Measurements from ENCODE around the gene TMEM170A.
"Not testable (repeated sequence)": the region's sequence is repeated elsewhere in the genome, so short reads cannot be mapped to it uniquely, and the experiment has no call there.

TMEM170A gene

GRCh38 chr16:75429621-75430403, 34.7 kb downstream of the TMEM170A start:
- no peak for TF ChIP-seq POU2F2 (IDR thresholded peaks at IDR 0.05; ENCODE audit: low read depth, low read length)
- no peak for TF ChIP-seq POLR2A (IDR thresholded peaks at IDR 0.05; ENCODE audit: low read depth, low read length)
- TF ChIP-seq PAX5 (IDR thresholded peaks at IDR 0.05; ENCODE audit: insufficient read depth, low read length, severe bottlenecking): no peak
- TF ChIP-seq SPI1 (IDR thresholded peaks at IDR 0.05; ENCODE audit: low read depth, low read length): no peak
- TF ChIP-seq TAF1 (IDR thresholded peaks at IDR 0.05; ENCODE audit: low read depth, low read length): no peak
- no peak for TF ChIP-seq POLR2AphosphoS5 (IDR thresholded peaks at IDR 0.05; ENCODE audit: low read depth, low read length)
- FAIRE-seq: no peak
- no peak for DNase-seq (ENCODE audit: insufficient read length, low spot score)

- not testable (repeated sequence) for FAIRE-seq; DNase-seq (ENCODE audit: insufficient read length, low spot score)
Measured at GRCh38 chr16:75426524-75426923, 38.0 kb downstream of the TMEM170A start.

- not testable (repeated sequence) for DNase-seq (ENCODE audit: insufficient read length, low spot score); FAIRE-seq
Measured at GRCh38 chr16:75424105-75424762, 40.3 kb downstream of the TMEM170A start.

GRCh38 chr16:75423723-75424104, 40.8 kb downstream of the TMEM170A start:
- FAIRE-seq (no peak), DNase-seq (ENCODE audit: insufficient read length, low spot score) (no peak)
- TF ChIP-seq POLR2A (IDR thresholded peaks at IDR 0.05; ENCODE audit: low read depth, low read length): no peak

GRCh38 chr16:75421820-75422126, 42.7 kb downstream of the TMEM170A start:
- no peak for FAIRE-seq
- TF ChIP-seq POLR2A (IDR thresholded peaks at IDR 0.05; ENCODE audit: low read depth, low read length) (no peak), PAX5 (IDR thresholded peaks at IDR 0.05; ENCODE audit: insufficient read depth, low read length, severe bottlenecking) (no peak), SPI1 (IDR thresholded peaks at IDR 0.05; ENCODE audit: low read depth, low read length) (no peak), POLR2AphosphoS5 (IDR thresholded peaks at IDR 0.05; ENCODE audit: low read depth, low read length) (no peak), TAF1 (IDR thresholded peaks at IDR 0.05; ENCODE audit: low read depth, low read length) (no peak), POU2F2 (IDR thresholded peaks at IDR 0.05; ENCODE audit: low read depth, low read length) (no peak)

GRCh38 chr16:75420987-75421819, 43.3 kb downstream of the TMEM170A start:
- FAIRE-seq: peak; percentile 78
- no peak for DNase-seq (ENCODE audit: insufficient read length, low spot score)
- TF ChIP-seq POLR2AphosphoS5 (IDR thresholded peaks at IDR 0.05; ENCODE audit: low read depth, low read length) (no peak), SPI1 (IDR thresholded peaks at IDR 0.05; ENCODE audit: low read depth, low read length) (no peak), PAX5 (IDR thresholded peaks at IDR 0.05; ENCODE audit: insufficient read depth, low read length, severe bottlenecking) (no peak), POLR2A (IDR thresholded peaks at IDR 0.05; ENCODE audit: low read depth, low read length) (peak; percentile 43; the same call in 1 of the 2 replicates)

More at GRCh38 chr16:75421820-75422126, 42.7 kb downstream of the TMEM170A start:
- DNase-seq (ENCODE audit: insufficient read length, low spot score): no peak

- FAIRE-seq (no peak), DNase-seq (ENCODE audit: insufficient read length, low spot score) (no peak)
- TF ChIP-seq POLR2A (IDR thresholded peaks at IDR 0.05; ENCODE audit: low read depth, low read length) (no peak), TAF1 (IDR thresholded peaks at IDR 0.05; ENCODE audit: low read depth, low read length) (no peak), POLR2AphosphoS5 (IDR thresholded peaks at IDR 0.05; ENCODE audit: low read depth, low read length) (no peak), POU2F2 (IDR thresholded peaks at IDR 0.05; ENCODE audit: low read depth, low read length) (no peak), PAX5 (IDR thresholded peaks at IDR 0.05; ENCODE audit: insufficient read depth, low read length, severe bottlenecking) (no peak), SPI1 (IDR thresholded peaks at IDR 0.05; ENCODE audit: low read depth, low read length) (no peak)
Measured at GRCh38 chr16:75416904-75417565, 47.5 kb downstream of the TMEM170A start.

- FAIRE-seq: no peak
- no peak for TF ChIP-seq POU2F2 (IDR thresholded peaks at IDR 0.05; ENCODE audit: low read depth, low read length)
Measured at GRCh38 chr16:75415169-75415905, 49.2 kb downstream of the TMEM170A start.

GRCh38 chr16:75413951-75414350, 50.5 kb downstream of the TMEM170A start:
- FAIRE-seq: no peak
- TF ChIP-seq TAF1 (IDR thresholded peaks at IDR 0.05; ENCODE audit: low read depth, low read length) (no peak), POU2F2 (IDR thresholded peaks at IDR 0.05; ENCODE audit: low read depth, low read length) (no peak), PAX5 (IDR thresholded peaks at IDR 0.05; ENCODE audit: insufficient read depth, low read length, severe bottlenecking) (no peak), POLR2A (IDR thresholded peaks at IDR 0.05; ENCODE audit: low read depth, low read length) (no peak), SPI1 (IDR thresholded peaks at IDR 0.05; ENCODE audit: low read depth, low read length) (no peak), POLR2AphosphoS5 (IDR thresholded peaks at IDR 0.05; ENCODE audit: low read depth, low read length) (no peak)

More at GRCh38 chr16:75415169-75415905, 49.2 kb downstream of the TMEM170A start:
- no peak for DNase-seq (ENCODE audit: insufficient read length, low spot score)

More at GRCh38 chr16:75413951-75414350, 50.5 kb downstream of the TMEM170A start:
- no peak for DNase-seq (ENCODE audit: insufficient read length, low spot score)

Data from GM12891 (cell line).